Keratinocyte (primary cell): ENCODE measurements around the gene VAV1. TPM values are rescaled to one million over a fixed set of nuclear protein-coding genes. Genes with fewer than 3 reads are reported as not detected.

Experiments used
- DNase-seq: peaks from one replicate; pipeline ENCODE4 v3.0.0-alpha.2; 2011; ENCODE audit warnings: low read depth, missing footprints, low spot score
- FAIRE-seq: peaks from 2 replicates; lab custom pipeline; 2011; peaks lifted over from hg19 to GRCh38; lab: Jason Lieb, UNC
- H2AFZ ChIP-seq: 2 replicates; pipeline ENCODE4 v1.6.0; 2012; ENCODE audit warnings: low read length, control low read depth, inconsistent platforms; ENCODE audit not compliant: control insufficient read depth
- H3K27ac ChIP-seq: 2 replicates; pipeline ENCODE4 v1.5.1; 2011; ENCODE audit warnings: low read length; ENCODE audit not compliant: control insufficient read depth, insufficient read depth
- H3K27me3 ChIP-seq: 3 replicates; pipeline ENCODE4 v1.6.0; 2011; ENCODE audit warnings: low read length; ENCODE audit not compliant: control insufficient read depth, insufficient read depth; ENCODE audit errors: extremely low read depth
- H3K36me3 ChIP-seq, 2 experiments: 2 replicates in 1 of 2; 3 replicates in 1 of 2; pipeline ENCODE4 v1.5.1; 2011; ENCODE audit warnings: low read length in 2 of 2, mild to moderate bottlenecking in 1 of 2; ENCODE audit not compliant: control insufficient read depth in 2 of 2, insufficient read depth in 2 of 2; ENCODE audit errors: extremely low read depth in 1 of 2
- H3K4me1 ChIP-seq: 3 replicates; pipeline ENCODE4 v1.5.1; 2011; ENCODE audit warnings: low read length; ENCODE audit not compliant: control insufficient read depth, insufficient read depth; ENCODE audit errors: extremely low read depth
- H3K4me2 ChIP-seq: 3 replicates; pipeline ENCODE4 v1.6.0; 2011; ENCODE audit warnings: low read depth, low read length; ENCODE audit not compliant: control insufficient read depth, insufficient read depth; ENCODE audit errors: extremely low read depth
- H3K4me3 ChIP-seq, 3 experiments: fragments of 200-600 bp in 1 of 3; sonication (generic) in 1 of 3; 2 replicates in 2 of 3; 3 replicates in 1 of 3; pipeline ENCODE4 v1.5.1; 2011 to 2016; ENCODE audit warnings: low read length in 3 of 3, mild to moderate bottlenecking in 3 of 3, control low read depth in 2 of 3, inconsistent platforms in 1 of 3, low read depth in 1 of 3, mixed read lengths in 1 of 3, mixed run types in 1 of 3, moderate library complexity in 1 of 3; ENCODE audit not compliant: control insufficient read depth in 2 of 3, insufficient read depth in 2 of 3; ENCODE audit errors: extremely low read depth in 1 of 3
- H3K79me2 ChIP-seq: 2 replicates; pipeline ENCODE4 v1.6.0; 2012; ENCODE audit warnings: low read length; ENCODE audit not compliant: control insufficient read depth, insufficient read depth
- H3K9ac ChIP-seq: 3 replicates; pipeline ENCODE4 v1.6.0; 2011; ENCODE audit warnings: low read length; ENCODE audit not compliant: control insufficient read depth, insufficient read depth; ENCODE audit errors: extremely low read depth
- H3K9me1 ChIP-seq: 3 replicates; pipeline ENCODE4 v1.6.0; 2011; ENCODE audit warnings: low read length; ENCODE audit not compliant: control insufficient read depth, insufficient read depth; ENCODE audit errors: extremely low read depth
- H3K9me3 ChIP-seq: 2 replicates; pipeline ENCODE4 v1.5.1; 2012; ENCODE audit warnings: low read depth, low read length; ENCODE audit not compliant: control insufficient read depth
- H4K20me1 ChIP-seq: 3 replicates; pipeline ENCODE4 v1.6.0; 2011; ENCODE audit warnings: low read length; ENCODE audit not compliant: control insufficient read depth, insufficient read depth; ENCODE audit errors: extremely low read depth
- CTCF ChIP-seq, 3 experiments: IDR thresholded peaks in 1 of 3; conservative IDR thresholded peaks in 1 of 3; optimal IDR thresholded peaks in 1 of 3; 2 replicates in 2 of 3; 3 replicates in 1 of 3; pipeline versions ENCODE3 to v1.5.1; 2011; ENCODE audit warnings: low read length in 3 of 3, mild to moderate bottlenecking in 3 of 3, moderate library complexity in 2 of 3, control low read depth in 1 of 3, inconsistent platforms in 1 of 3; ENCODE audit not compliant: insufficient read depth in 2 of 3; ENCODE audit errors: extremely low read depth in 1 of 3
- EZH2 ChIP-seq: IDR thresholded peaks from one replicate; pipeline ENCODE4 v1.6.1; 2012; ENCODE audit warnings: inconsistent platforms, mild to moderate bottlenecking, low read length, moderate library complexity
- dilution Hi-C: fragments of 300-500 bp; cut with MboI; formaldehyde crosslinking; loops from one replicate; pipeline ENCODE4 v1.7.0; 2020; ENCODE audit warnings: low sequenced_read_pairs; ENCODE audit not compliant: extremely low pct_ligation_motif_present
- polyA plus RNA-seq, 5 experiments: library from polyadenylated mRNA; depleted of rRNA in 3 of 5; stranded (reverse) in 3 of 5; stranded (forward) in 1 of 5; unstranded in 1 of 5; fragments of >200 nt; gene quantifications; 1 replicate in 1 of 5; 2 replicates in 3 of 5; 3 replicates in 1 of 5; pipeline versions ENCODE4 v1.2.1 to v1.2.3, GENCODE V29; 2011 to 2012; ENCODE audit warnings: missing spikeins in 2 of 5, low read depth in 1 of 5, low replicate concordance in 1 of 5

VAV1 gene
- polyA plus RNA-seq, 1 donor (not counting 4 experiments of a cell fraction or from before 2014, with no cell fraction given): 0.42 TPM

DNA sequence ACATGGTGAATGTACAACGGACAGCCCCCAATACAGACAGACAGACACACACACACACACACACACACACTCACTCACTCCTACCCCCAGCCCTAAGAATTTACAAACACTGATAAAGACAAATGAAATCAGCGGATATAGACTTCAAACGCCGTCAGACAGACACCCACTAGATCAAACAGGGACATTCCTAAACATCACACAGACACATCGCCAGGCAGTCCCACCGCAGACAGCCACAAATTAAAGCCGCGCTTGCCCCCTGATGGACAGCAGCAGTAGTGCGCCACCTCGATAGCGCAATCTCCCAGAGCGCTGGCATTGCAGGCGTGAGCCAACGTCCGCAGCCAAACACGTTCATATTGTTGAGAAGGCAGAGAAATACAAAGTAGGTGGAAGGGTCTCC lies 90.2 kb downstream of the VAV1 start:
- Histone ChIP-seq H3K9me1 (no peaks in the 10 kb centered on the region), H3K9ac (no peak overlapping the region), H3K4me3 (no peak overlapping the region), H4K20me1 (no peaks in the 10 kb centered on the region), H3K27ac (no peak overlapping the region), H3K79me2 (no peaks in the 10 kb centered on the region), H2AFZ (peak overlapping the region; percentile 12), H3K9me3 (no peaks in the 10 kb centered on the region), H3K27me3 (no peaks in the 10 kb centered on the region), H3K36me3 (no peaks in the 10 kb centered on the region), H3K4me2 (peak overlapping the region; percentile 32), H3K4me1 (peaks cover 2% of the 10 kb centered on the region)
- peak; percentile 26 for DNase-seq
- dilution Hi-C loops: no loop called here
- FAIRE-seq: peak; percentile 85
- TF ChIP-seq CTCF (optimal IDR thresholded peaks at IDR 0.05 in 1 of 3, IDR thresholded peaks at IDR 0.05 in 1 of 3, conservative IDR thresholded peaks at IDR 0.05 in 1 of 3; ENCODE audit: extremely low read depth in 1 of 3, insufficient read depth in 2 of 3, low read length in 3 of 3) (peak; percentile 89 to 98 (median 92)), EZH2 (no peak)

GRCh38 chr19:6864325-6864940 lies 91.9 kb downstream of the VAV1 start:
- Histone ChIP-seq H3K9ac (no peak overlapping the region), H3K9me1 (no peaks in the 10 kb centered on the region), H3K4me3 (no peak overlapping the region), H3K36me3 (no peaks in the 10 kb centered on the region), H3K4me2 (no peak overlapping the region), H3K9me3 (no peaks in the 10 kb centered on the region), H2AFZ (no peak overlapping the region), H3K4me1 (peaks cover 2% of the 10 kb centered on the region), H4K20me1 (no peaks in the 10 kb centered on the region), H3K27me3 (no peaks in the 10 kb centered on the region), H3K27ac (no peak overlapping the region), H3K79me2 (no peaks in the 10 kb centered on the region)
- TF ChIP-seq EZH2: no peak
- no peak for TF ChIP-seq CTCF (optimal IDR thresholded peaks at IDR 0.05 in 1 of 3, IDR thresholded peaks at IDR 0.05 in 1 of 3, conservative IDR thresholded peaks at IDR 0.05 in 1 of 3; ENCODE audit: extremely low read depth in 1 of 3, insufficient read depth in 2 of 3, low read length in 3 of 3)
- FAIRE-seq (no peak), DNase-seq (no peak)
- dilution Hi-C loops: no loop called here
